ENCODE results near the gene ERGIC1. TPM values are rescaled to one million over a fixed set of nuclear protein-coding genes. Genes with fewer than 3 reads are reported as not detected.

ERGIC1 gene
- total RNA-seq, 2 donors from 2014 or later, result 46.5 to 93.1 TPM

DNA sequence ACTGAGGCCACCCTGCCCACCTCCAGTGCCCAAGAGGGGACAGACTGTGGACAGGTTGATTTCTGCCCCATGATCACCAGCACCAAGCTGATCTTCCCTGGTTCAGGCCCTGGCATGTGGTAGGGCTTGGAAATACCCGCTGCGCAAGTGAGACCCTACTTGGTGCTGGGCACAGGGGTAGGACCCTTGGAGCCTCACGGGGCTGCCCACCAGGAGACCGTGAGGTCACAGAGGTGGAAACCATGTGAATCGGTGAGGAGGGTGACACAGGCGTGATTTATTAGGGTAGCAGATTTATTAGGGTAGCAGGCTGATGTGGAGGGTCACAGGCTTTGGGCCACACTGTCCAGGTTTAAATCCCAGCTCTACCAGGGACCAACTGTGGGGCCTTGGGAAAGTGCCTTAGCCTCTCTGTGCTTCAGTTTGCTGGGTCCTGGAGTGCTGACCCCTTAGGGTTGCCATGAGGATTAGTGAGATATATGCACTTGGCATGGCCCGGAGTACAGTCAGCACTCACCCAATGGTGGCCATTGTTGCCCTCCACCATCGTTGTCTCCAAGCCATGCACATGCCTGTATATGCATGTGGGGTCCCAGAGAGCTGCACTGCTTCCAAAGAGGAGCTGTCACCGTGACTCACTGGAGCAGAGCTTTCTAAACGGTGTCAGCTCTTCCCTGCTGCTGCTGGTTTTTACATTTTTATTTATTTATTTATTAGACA lies 42.2 kb upstream of the ERGIC1 start:
- H3K4me3 ChIP-seq, result no peak overlapping the region
- H3K36me3 ChIP-seq (replicated peaks in 1 of 2; ENCODE audit: insufficient read depth in 1 of 2, low read depth in 2 of 2), result no peaks in the 10 kb centered on the region
- no peaks in the 10 kb centered on the region for H3K27me3 ChIP-seq
- H3K4me1 ChIP-seq, result peaks cover 21% of the 10 kb centered on the region
- H3K9me3 ChIP-seq, result no peaks in the 10 kb centered on the region
- no peak for ATAC-seq
- intact Hi-C loops (cut with DNase I), result no loop called here
- no peak overlapping the region for H3K27ac ChIP-seq
- WGBS, 2 donors, result 85 to 91% methylated on average over 10 of the region's 10 CpGs
- no peak for TF ChIP-seq POLR2A (IDR thresholded peaks at IDR 0.05)
- TF ChIP-seq, protein P1, sequence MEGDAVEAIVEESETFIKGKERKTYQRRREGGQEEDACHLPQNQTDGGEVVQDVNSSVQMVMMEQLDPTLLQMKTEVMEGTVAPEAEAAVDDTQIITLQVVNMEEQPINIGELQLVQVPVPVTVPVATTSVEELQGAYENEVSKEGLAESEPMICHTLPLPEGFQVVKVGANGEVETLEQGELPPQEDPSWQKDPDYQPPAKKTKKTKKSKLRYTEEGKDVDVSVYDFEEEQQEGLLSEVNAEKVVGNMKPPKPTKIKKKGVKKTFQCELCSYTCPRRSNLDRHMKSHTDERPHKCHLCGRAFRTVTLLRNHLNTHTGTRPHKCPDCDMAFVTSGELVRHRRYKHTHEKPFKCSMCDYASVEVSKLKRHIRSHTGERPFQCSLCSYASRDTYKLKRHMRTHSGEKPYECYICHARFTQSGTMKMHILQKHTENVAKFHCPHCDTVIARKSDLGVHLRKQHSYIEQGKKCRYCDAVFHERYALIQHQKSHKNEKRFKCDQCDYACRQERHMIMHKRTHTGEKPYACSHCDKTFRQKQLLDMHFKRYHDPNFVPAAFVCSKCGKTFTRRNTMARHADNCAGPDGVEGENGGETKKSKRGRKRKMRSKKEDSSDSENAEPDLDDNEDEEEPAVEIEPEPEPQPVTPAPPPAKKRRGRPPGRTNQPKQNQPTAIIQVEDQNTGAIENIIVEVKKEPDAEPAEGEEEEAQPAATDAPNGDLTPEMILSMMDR (IDR thresholded peaks at IDR 0.05), result no peak
- no peak for DNase-seq

DNA sequence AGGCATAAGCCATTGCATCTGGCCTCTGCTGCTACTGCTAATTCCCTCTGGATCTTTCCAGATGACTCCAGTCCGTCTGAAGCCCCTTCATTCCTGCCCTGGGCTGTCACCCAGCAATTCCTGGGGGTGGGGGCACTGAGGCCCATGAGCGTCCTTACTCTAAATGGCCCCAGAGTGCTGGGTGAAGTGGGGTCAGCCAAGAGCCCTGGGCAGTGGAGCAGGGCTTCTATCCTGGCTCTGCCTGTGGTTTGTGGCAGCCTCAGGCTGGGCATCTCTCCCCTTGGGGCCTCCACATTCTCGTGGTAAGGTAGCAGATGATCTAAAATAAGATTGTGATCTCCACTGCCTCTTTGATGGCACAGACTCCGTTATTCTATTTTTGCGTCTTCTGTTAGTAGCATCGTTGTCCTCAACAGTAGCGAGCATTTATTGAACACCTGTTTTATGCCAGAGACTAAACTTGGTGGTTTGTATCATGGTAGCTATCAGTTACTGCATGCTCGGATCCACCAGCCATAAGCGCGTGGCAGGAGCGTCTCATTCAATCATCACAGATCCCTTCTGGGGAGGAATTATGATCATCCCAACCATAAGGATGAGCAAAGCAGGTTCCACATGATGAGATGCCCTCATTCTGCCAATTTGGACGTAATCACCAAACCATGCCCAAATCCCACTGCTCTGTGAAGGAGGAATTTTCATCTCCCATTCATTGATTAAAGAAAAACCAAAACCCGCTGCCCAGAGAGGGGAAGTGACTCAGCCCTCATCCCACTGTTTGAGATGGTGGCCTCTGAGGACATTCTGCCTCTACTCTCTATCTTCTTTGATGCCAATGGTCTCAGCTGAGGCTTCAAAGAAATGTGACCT lies 41.1 kb upstream of the ERGIC1 start:
- H3K27me3 ChIP-seq, result no peaks in the 10 kb centered on the region
- H3K36me3 ChIP-seq (replicated peaks in 1 of 2; ENCODE audit: insufficient read depth in 1 of 2, low read depth in 2 of 2), result no peaks in the 10 kb centered on the region
- H3K4me1 ChIP-seq, result peaks cover 24% of the 10 kb centered on the region
- ATAC-seq, result no peak
- DNase-seq, result no peak
- no peak overlapping the region for H3K4me3 ChIP-seq
- H3K27ac ChIP-seq, result no peak overlapping the region
- H3K9me3 ChIP-seq, result no peaks in the 10 kb centered on the region
- no peak for TF ChIP-seq POLR2A (IDR thresholded peaks at IDR 0.05)
- TF ChIP-seq, protein P1 (IDR thresholded peaks at IDR 0.05), result no peak
- intact Hi-C loops (cut with DNase I), result no loop called here
- WGBS, 2 donors, result 85 to 89% methylated on average over 13 of the region's 13 CpGs

DNA sequence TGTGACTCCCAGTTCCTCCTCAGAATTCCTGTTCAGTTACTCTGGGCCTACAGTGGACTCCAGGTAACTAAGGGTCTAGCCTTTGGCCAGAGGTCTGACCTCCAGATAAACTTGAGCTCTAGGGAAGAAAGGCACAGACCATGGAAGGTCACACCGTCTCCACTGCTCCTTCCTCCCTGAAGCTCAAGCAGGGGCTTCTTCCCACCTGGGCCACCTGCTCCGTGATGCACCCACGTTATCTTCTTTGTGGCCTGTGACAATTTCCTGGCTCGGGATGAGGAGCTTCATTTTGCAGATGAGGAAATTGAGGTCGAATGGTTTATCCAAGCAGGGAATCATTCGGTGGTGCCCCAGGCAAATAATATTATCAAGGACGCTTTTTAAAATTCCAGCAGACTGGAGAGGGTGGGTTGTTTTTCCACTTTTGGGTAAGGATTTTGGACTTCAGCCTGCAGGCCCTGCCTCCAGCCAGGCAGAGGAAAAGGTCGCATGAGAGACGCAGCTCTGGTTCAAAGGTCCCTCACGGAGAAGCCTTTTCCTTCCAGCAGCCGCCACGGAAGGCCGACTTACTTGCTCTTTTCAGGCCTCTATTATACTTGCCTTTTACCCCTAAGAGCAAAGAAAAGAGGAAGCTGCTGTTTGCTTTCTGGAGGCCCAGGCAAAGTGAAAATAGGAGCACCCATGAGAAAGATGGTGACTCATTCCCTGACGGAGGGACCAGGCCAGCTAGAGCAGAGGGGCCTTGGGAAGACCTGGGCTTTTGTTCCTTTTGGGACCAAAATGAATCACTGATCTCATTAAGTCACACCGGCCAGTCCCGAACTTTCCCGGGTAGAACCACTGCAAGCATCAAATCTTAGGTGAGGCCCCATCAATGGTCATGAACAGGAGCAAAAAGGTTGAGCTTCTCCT lies 40.2 kb upstream of the ERGIC1 start:
- no peaks in the 10 kb centered on the region for H3K27me3 ChIP-seq
- 76 to 89% methylated on average over 17 of the region's 17 CpGs for WGBS, 2 donors
- peaks cover 19% of the 10 kb centered on the region for H3K4me1 ChIP-seq
- intact Hi-C loops (cut with DNase I), result no loop called here
- no peaks in the 10 kb centered on the region for H3K9me3 ChIP-seq
- H3K36me3 ChIP-seq (replicated peaks in 1 of 2; ENCODE audit: insufficient read depth in 1 of 2, low read depth in 2 of 2), result no peaks in the 10 kb centered on the region
- no peak overlapping the region for H3K4me3 ChIP-seq
- no peak for ATAC-seq
- peak overlapping the region in 2 of 4 donors; percentile 31 to 63 for H3K27ac ChIP-seq
- DNase-seq, result peak in 1 of 4 donors; percentile 44
- no peak for TF ChIP-seq POLR2A (IDR thresholded peaks at IDR 0.05)
- TF ChIP-seq, protein P1 (IDR thresholded peaks at IDR 0.05), result no peak

DNA sequence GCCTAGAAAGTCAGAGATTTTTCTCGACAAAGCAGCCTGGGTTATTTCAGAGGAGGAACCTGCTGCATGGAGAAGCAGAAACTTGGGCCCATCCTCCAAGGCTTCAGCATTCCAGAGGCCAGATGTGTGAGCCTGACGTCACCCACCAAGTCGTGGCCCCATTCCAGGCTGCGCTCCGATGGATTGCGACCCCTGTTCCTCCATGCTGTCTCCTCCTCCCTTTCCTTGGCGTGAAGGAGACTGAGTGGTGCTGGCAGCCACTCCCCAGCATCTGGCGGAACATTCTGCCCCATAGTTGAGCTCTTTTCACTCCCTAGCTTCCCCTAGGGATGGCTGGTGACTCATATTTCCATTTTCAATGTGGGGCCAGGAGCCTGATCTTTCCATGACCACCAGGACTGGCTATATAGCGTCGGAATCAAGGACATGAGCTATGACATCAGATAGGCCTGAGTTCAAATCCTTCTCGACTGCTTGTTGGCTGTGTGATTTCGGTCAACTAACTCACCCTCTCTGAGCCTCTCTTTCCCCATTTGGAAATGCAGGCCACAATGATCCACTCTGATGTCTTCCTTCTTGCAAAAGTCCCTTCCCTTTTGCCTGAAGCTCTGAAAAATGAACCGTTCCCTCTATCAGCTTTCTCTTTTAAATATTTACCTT lies 38.6 kb upstream of the ERGIC1 start:
- Histone ChIP-seq H3K36me3 (replicated peaks in 1 of 2; ENCODE audit: insufficient read depth in 1 of 2, low read depth in 2 of 2) (no peaks in the 10 kb centered on the region), H3K9me3 (no peaks in the 10 kb centered on the region), H3K4me3 (no peak overlapping the region), H3K27me3 (no peaks in the 10 kb centered on the region), H3K4me1 (peaks cover 9% of the 10 kb centered on the region), H3K27ac (no peak overlapping the region)
- DNase-seq (peak; percentile 48 to 75 (median 70)), ATAC-seq (peak; percentile 61)
- intact Hi-C loops (cut with DNase I), result no loop called here
- no peak for TF ChIP-seq POLR2A (IDR thresholded peaks at IDR 0.05)
- TF ChIP-seq, protein P1 (IDR thresholded peaks at IDR 0.05), result peak in 1 of 7 experiments; percentile 14
- WGBS, 2 donors, result 64 to 75% methylated on average over 13 of the region's 13 CpGs

Measured in body of pancreas (tissue), 4 donors.